K562 (cell line): ENCODE measurements around the gene IL37. TPM values are rescaled to one million over a fixed set of nuclear protein-coding genes. Genes with fewer than 3 reads are reported as not detected.

Experiments used
- ATAC-seq: fragments of 200-7000 bp; cut with Tn5 transposase; 3 replicates; pipeline ENCODE4 v1.9.1; 2020; ENCODE audit warnings: moderate library complexity
- BruUV-seq: library from RNA; stranded (reverse); fragments of 400-500 nt; replicated peaks from 2 replicates; lab custom pipeline; 2021; lab: Mats Ljungman, UMichigan
- CTCF ChIA-PET: fragments of 300-600 bp; formaldehyde crosslinking; extraction: SDS; loops from one replicate; lab custom pipeline; 2021; ENCODE audit warnings: low intra/inter-chr PET ratio; lab: Yijun Ruan, JAX
- POLR2A ChIA-PET: fragments of 300-600, 350-650 bp; sonication (Branson Sonifier 250); formaldehyde crosslinking; extraction: SDS; loops from one replicate; lab custom pipeline; 2021; ENCODE audit warnings: antibody characterized with exemption, inconsistent platforms; lab: Yijun Ruan, JAX
- DNase-seq, 4 experiments: peaks; one replicate each; pipeline versions ENCODE4 v3.0.0 to v3.0.0-alpha.2; 2011 to 2018; ENCODE audit warnings: low spot score in 3 of 4, mixed read lengths in 3 of 4; ENCODE audit errors: extremely low read depth in 1 of 4
- FAIRE-seq: peaks from 2 replicates; lab custom pipeline; 2011; peaks lifted over from hg19 to GRCh38; lab: Jason Lieb, UNC
- H2AFZ ChIP-seq: 2 replicates; pipeline ENCODE4 v1.6.0; 2011; ENCODE audit warnings: low read depth, low read length, control low read depth, inconsistent platforms
- H3K27ac ChIP-seq: fragments of 200-600 bp; 3 replicates; pipeline ENCODE4 v1.8.0; 2011; ENCODE audit warnings: low read depth, mild to moderate bottlenecking, control low read depth, inconsistent platforms, low read length, moderate library complexity, mixed read lengths; ENCODE audit errors: extremely low read depth
- H3K27me3 ChIP-seq, 2 experiments: fragments of 300-600 bp in 1 of 2; 2 replicates in 1 of 2; 3 replicates in 1 of 2; pipeline versions ENCODE4 v1.6.0 to v1.8.0; 2011; ENCODE audit warnings: inconsistent platforms in 2 of 2, low read length in 2 of 2, mild to moderate bottlenecking in 1 of 2, mixed read lengths in 1 of 2, moderate library complexity in 1 of 2; ENCODE audit not compliant: control insufficient read depth in 2 of 2, insufficient read depth in 2 of 2
- H3K36me3 ChIP-seq: fragments of 300-600 bp; 3 replicates; pipeline ENCODE4 v1.8.0; 2011; ENCODE audit warnings: mild to moderate bottlenecking, low read length, inconsistent platforms; ENCODE audit not compliant: control insufficient read depth, insufficient read depth
- H3K4me1 ChIP-seq, 2 experiments: fragments of 200-600 bp in 1 of 2; replicated peaks in 1 of 2; 2 replicates in 1 of 2; 3 replicates in 1 of 2; pipeline versions ENCODE4 v1.5.1 to v1.8.0; 2011; ENCODE audit warnings: inconsistent platforms in 2 of 2, low read length in 2 of 2, mild to moderate bottlenecking in 1 of 2, mixed read lengths in 1 of 2, moderate library complexity in 1 of 2; ENCODE audit not compliant: control insufficient read depth in 2 of 2, insufficient read depth in 2 of 2
- H3K4me2 ChIP-seq: 2 replicates; pipeline ENCODE4 v1.6.1; 2011; ENCODE audit warnings: low read length, control low read depth, inconsistent platforms, mixed read lengths; ENCODE audit not compliant: insufficient read depth
- H3K4me3 ChIP-seq: fragments of 200-600 bp; sonication (generic), shearing (Covaris generic); 2 replicates; pipeline ENCODE4 v1.5.1; 2016; ENCODE audit warnings: control low read depth, inconsistent platforms
- H3K79me2 ChIP-seq: fragments of 200-600 bp; 3 replicates; pipeline ENCODE4 v1.8.0; 2011; ENCODE audit warnings: low read length, inconsistent platforms; ENCODE audit not compliant: control insufficient read depth, insufficient read depth
- H3K9ac ChIP-seq, 2 experiments: 2 replicates each; pipeline versions ENCODE4 v1.6.0 to v1.6.1; 2011; ENCODE audit warnings: low read depth in 2 of 2, low read length in 2 of 2, control low read depth in 1 of 2, inconsistent platforms in 1 of 2, mild to moderate bottlenecking in 1 of 2, mixed read lengths in 1 of 2; ENCODE audit not compliant: insufficient read depth in 1 of 2
- H3K9me1 ChIP-seq: one replicate; pipeline ENCODE4 v1.6.0; 2011; ENCODE audit warnings: inconsistent platforms, mild to moderate bottlenecking, low read length, moderate library complexity; ENCODE audit not compliant: control insufficient read depth, insufficient read depth
- H3K9me3 ChIP-seq: replicated peaks from 2 replicates; pipeline ENCODE4 v1.5.1; 2011; ENCODE audit warnings: low read depth, low read length, inconsistent platforms; ENCODE audit not compliant: control insufficient read depth, insufficient read depth
- H4K20me1 ChIP-seq: replicated peaks from 2 replicates; pipeline ENCODE4 v1.6.1; 2011; ENCODE audit warnings: low read length, inconsistent platforms, mixed read lengths; ENCODE audit not compliant: control insufficient read depth, insufficient read depth
- CBX8 ChIP-seq: fragments of 200-600 bp; sonication (generic); IDR thresholded peaks from 2 replicates; pipeline ENCODE4 v1.6.1; 2012; ENCODE audit warnings: borderline replicate concordance, mixed run types, low read depth, mild to moderate bottlenecking, moderate library complexity, mixed read lengths, low read length, control low read depth, inconsistent platforms; ENCODE audit not compliant: poor library complexity, severe bottlenecking; ENCODE audit errors: extremely low read depth
- CHD7 ChIP-seq: fragments of 200-600 bp; sonication (generic); IDR thresholded peaks from one replicate; pipeline ENCODE4 v1.6.1; 2012; ENCODE audit warnings: mild to moderate bottlenecking, low read depth, low read length, inconsistent platforms
- CREBBP ChIP-seq: IDR thresholded peaks from one replicate; pipeline ENCODE4 v1.6.1; 2012; ENCODE audit warnings: low read depth, mild to moderate bottlenecking, control low read depth, inconsistent platforms, low read length
- NEUROD1 ChIP-seq: fragments of 150-350 bp; IDR thresholded peaks from 2 replicates; pipeline ENCODE4 v1.6.1; 2014; ENCODE audit warnings: borderline replicate concordance, low read length, low read depth; ENCODE audit not compliant: partially characterized antibody
- POLR2G ChIP-seq: fragments of 200-400 bp; formaldehyde crosslinking; IDR thresholded peaks from 2 replicates; pipeline ENCODE4 v1.6.1; 2017; ENCODE audit warnings: low read depth, mild to moderate bottlenecking, antibody characterized with exemption, low read length, moderate library complexity
- STAT5A ChIP-seq: IDR thresholded peaks from 2 replicates; pipeline ENCODE4 v1.6.1; 2012; ENCODE audit warnings: low read length, inconsistent platforms, borderline replicate concordance
- ZFP91 ChIP-seq: sonication (generic); formaldehyde crosslinking; IDR thresholded peaks from 2 replicates; pipeline ENCODE4 v1.8.0; 2022; ENCODE audit warnings: mild to moderate bottlenecking, missing genetic modification reagents
- ZNF717 ChIP-seq: fragments of 250-450 bp; sonication (Bioruptor Pico); IDR thresholded peaks from 2 replicates; pipeline ENCODE4 v1.5.0; 2021
- WGBS: fragments of 100-300 bp; shearing (Covaris generic); methylation state at CpG from one replicate; pipeline ENCODE4 v1.1.6; 2016; ENCODE audit warnings: low coverage, mixed read lengths; ENCODE audit not compliant: insufficient coverage; ENCODE audit errors: missing lambda C conversion rate; 5-methylcytosine and 5-hydroxymethylcytosine counted together
- in situ Hi-C: fragments of 300-500 bp; cut with MboI; formaldehyde crosslinking; loops from 4 replicates; pipeline ENCODE4 v1.15.0; 2018; ENCODE audit warnings: inconsistent platforms, mixed read lengths
- intact Hi-C: fragments of 100-400 bp; cut with micrococcal nuclease; formaldehyde crosslinking; loops from 2 replicates; pipeline ENCODE4 v1.14.2; 2022
- polyA plus RNA-seq, 8 experiments: library from polyadenylated mRNA; depleted of rRNA in 4 of 8; stranded (reverse) in 5 of 8; unstranded in 3 of 8; fragments of >200 nt; fragmentation: Nextera tagmentation in 2 of 8; fragmentation: Illumina TruSeq in 1 of 8; extraction: Ambion mirVana in 2 of 8; extraction: Trizol in 1 of 8; gene quantifications; 2 replicates each; pipeline versions ENCODE4 v1.2.1 to v1.2.3, GENCODE V29; 2011 to 2014; ENCODE audit warnings: inconsistent platforms in 1 of 8, missing spikeins in 1 of 8
- total RNA-seq, 7 experiments: library from RNA; depleted of rRNA in 6 of 7; stranded (reverse); fragments of >200 nt in 6 of 7; fragmentation: Illumina TruSeq in 2 of 7; extraction: Trizol in 2 of 7; gene quantifications; 2 replicates each; pipeline versions ENCODE4 v1.2.1 to v1.2.3, GENCODE V29; 2011 to 2021; ENCODE audit warnings: low replicate concordance in 1 of 7

Gene IL37
- total and polyA plus RNA-seq, 9 of the 15 experiments (the other 6 are each of a cell fraction or from before 2014, with no cell fraction given) = not detected

- H3K27ac ChIP-seq = no peak overlapping the region
- H3K4me2 ChIP-seq = no peak overlapping the region
- H3K27me3 ChIP-seq = no peaks in the 10 kb centered on the region
- peak overlapping the region; percentile 66 for H2AFZ ChIP-seq
- in situ Hi-C loops = no loop called here
- no peak for DNase-seq
- intact Hi-C loops = no loop called here
- H4K20me1 ChIP-seq = no peaks in the 10 kb centered on the region
- no peak for ATAC-seq
- no peak overlapping the region for H3K9ac ChIP-seq
- FAIRE-seq = no peak
- WGBS = 58% methylated on average over 3 of the region's 3 CpGs
- no peaks in the 10 kb centered on the region for H3K9me3 ChIP-seq
- no peaks in the 10 kb centered on the region for H3K9me1 ChIP-seq
- no peak overlapping the region for H3K4me3 ChIP-seq
- no peaks in the 10 kb centered on the region for H3K79me2 ChIP-seq
- ChIA-PET CTCF (no interaction called here), POLR2A (interaction anchor here (0.8 kb wide), 1 partner anchor 18 kb away, joined by 3 read pairs; no protein-coding TSS in a partner anchor)
- H3K4me1 ChIP-seq = peaks cover 8 to 24% of the 10 kb centered on the region in 2 experiments; a peak in 3 of 5 replicates
- no TSS peak for BruUV-seq
- no peaks in the 10 kb centered on the region for H3K36me3 ChIP-seq
- no peak for TF ChIP-seq CHD7
- no peak for TF ChIP-seq ZNF717
- no peak for TF ChIP-seq CBX8
- no peak for TF ChIP-seq CREBBP
- TF ChIP-seq STAT5A = no peak
- no peak for TF ChIP-seq NEUROD1
- no peak for TF ChIP-seq ZFP91 (CRISPR knock-in tag)
- no peak for TF ChIP-seq POLR2G
Measured at GRCh38 chr2:112924821-112925220, 13.9 kb downstream of the IL37 start.
